Chondrocyte (in vitro differentiated cells): ENCODE results near the gene ZNF254. TPM values are rescaled to one million over a fixed set of nuclear protein-coding genes. Genes with fewer than 3 reads are reported as not detected.
A peak's percentile ranks its signal among the peaks of the same experiment; 100 is the strongest.
"Not testable (repeated sequence)": the region's sequence is repeated elsewhere in the genome, so short reads cannot be mapped to it uniquely, and the experiment has no call there.

Experiments used
- DNase-seq: peaks from one replicate; pipeline ENCODE4 v3.0.0; 2021; ENCODE audit warnings: mixed read lengths, low spot score
- H3K27ac Mint-ChIP-seq: one replicate; pipeline ENCODE4 v1.8.0; 2021; ENCODE audit warnings: mild to moderate bottlenecking, moderate library complexity, mixed read lengths; ENCODE audit not compliant: unreplicated experiment
- H3K27me3 Mint-ChIP-seq: 2 replicates; pipeline ENCODE4 v1.8.0; 2021; ENCODE audit warnings: low read depth, mixed read lengths
- H3K36me3 Mint-ChIP-seq: 2 replicates; pipeline ENCODE4 v1.8.0; 2021; ENCODE audit warnings: low read depth, mixed read lengths
- H3K4me1 Mint-ChIP-seq: 2 replicates; pipeline ENCODE4 v1.8.0; 2021; ENCODE audit warnings: low read depth, mild to moderate bottlenecking, mixed read lengths
- H3K4me3 Mint-ChIP-seq: one replicate; pipeline ENCODE4 v1.8.0; 2021; ENCODE audit warnings: mild to moderate bottlenecking, moderate library complexity, mixed read lengths; ENCODE audit not compliant: unreplicated experiment
- H3K9me3 Mint-ChIP-seq: 2 replicates; pipeline ENCODE4 v1.8.0; 2021; ENCODE audit warnings: low read depth, mixed read lengths
- CTCF ChIP-seq: fragments of 200-600 bp; sonication (generic); IDR thresholded peaks from 2 replicates; pipeline ENCODE4 v1.5.0; 2021; ENCODE audit warnings: antibody characterized with exemption, mild to moderate bottlenecking, moderate library complexity
- total RNA-seq: library from RNA; stranded (reverse); gene quantifications from 3 replicates; pipeline ENCODE4 v1.2.1, GENCODE V29; 2021

Gene ZNF254
- total RNA-seq, 1 donor from 2014 or later, result 13.1 TPM

DNA sequence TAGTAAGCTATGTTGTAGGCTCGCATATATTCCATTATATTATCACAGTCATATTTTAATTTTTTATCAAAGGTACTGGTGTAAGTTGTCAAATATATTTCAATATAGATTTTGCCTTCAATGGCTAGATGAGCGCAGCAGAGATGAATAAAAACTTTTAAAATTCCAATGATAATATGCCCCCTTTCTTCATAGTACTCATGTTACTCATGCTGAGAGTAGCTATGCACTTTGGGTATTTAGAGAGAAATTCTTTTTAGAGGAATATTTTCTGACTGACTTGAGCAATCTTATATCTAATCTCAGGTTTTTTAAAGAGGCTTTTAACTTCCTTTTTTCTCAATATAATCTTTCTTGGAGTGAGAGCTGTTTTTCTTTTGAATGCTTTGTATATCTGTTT, 11.4 kb downstream of the ZNF254 start:
- Mint-ChIP-seq H3K27ac (peak overlapping the region; percentile 88), H3K4me3 (peak overlapping the region; percentile 31), H3K4me1 (peaks cover 64% of the 10 kb centered on the region), H3K27me3 (no peaks in the 10 kb centered on the region), H3K9me3 (peaks cover 2% of the 10 kb centered on the region), H3K36me3 (peaks cover 5% of the 10 kb centered on the region)
- no peak for TF ChIP-seq CTCF
- no peak for DNase-seq

- no peak overlapping the region for H3K4me3 Mint-ChIP-seq
- no peak for DNase-seq
- H3K4me1 Mint-ChIP-seq, result peaks cover 59% of the 10 kb centered on the region
- H3K27me3 Mint-ChIP-seq, result no peaks in the 10 kb centered on the region
- peak overlapping the region; percentile 81 for H3K27ac Mint-ChIP-seq
- peaks cover 2% of the 10 kb centered on the region for H3K9me3 Mint-ChIP-seq
- H3K36me3 Mint-ChIP-seq, result peaks cover 6% of the 10 kb centered on the region
- no peak for TF ChIP-seq CTCF
Observed at GRCh38 chr19:24099829-24100228, 12.8 kb downstream of the ZNF254 start.

DNA sequence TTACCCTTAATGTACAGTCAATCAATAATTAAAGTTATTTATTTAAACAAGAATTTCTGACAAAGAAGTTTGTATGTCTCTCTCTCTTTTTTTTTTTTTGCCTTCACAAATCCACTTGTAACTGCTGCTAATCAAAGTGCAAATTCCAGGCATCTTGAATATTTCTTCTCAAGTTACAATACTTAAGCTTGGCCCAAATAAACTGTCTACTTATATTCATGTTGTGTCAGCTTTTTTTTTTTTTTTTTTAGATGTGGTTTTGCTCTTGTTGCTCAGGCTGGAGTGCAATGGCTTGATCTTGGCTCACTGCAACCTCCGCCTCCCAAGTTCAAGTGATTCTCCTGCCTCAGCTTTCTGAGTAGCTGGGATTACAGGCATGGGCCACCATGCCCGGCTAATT, 13.6 kb downstream of the ZNF254 start:
- DNase-seq, H3K9me3 Mint-ChIP-seq, H3K4me3 Mint-ChIP-seq, H3K27me3 Mint-ChIP-seq, H3K36me3 Mint-ChIP-seq: not testable (repeated sequence)
- Mint-ChIP-seq H3K27ac (peak overlapping the region; percentile 49), H3K4me1 (peaks cover 52% of the 10 kb centered on the region)

DNA sequence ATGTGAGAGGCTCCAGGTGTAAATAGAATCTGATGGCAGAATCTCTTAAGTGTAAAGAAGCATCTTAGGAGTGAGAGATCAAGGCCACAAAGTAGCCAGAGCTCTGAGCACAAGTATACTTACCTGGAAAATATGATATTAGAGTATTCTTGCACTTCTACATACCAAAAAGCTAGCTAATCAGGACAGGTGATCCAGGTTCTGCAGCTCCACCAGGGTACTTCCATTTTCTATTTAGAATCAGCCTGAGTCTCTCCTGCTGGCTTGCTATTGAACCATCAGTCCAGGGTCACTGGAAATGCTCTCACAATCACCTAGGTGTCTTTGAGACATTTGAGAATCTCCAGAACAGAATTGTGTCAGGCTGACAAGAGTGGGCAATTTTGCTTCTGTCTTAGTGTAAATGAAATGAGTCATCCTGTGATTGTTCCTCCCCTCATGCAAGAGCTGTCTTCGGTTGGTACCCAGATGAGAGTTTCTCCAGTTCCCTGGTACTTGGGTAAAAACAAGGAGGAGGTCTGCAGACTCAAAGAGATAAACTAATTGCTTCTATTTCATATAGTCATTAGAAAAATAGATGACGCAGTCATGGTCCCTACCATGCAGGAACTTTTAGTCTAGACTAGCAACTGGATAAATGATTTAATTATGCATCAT, 14.6 kb downstream of the ZNF254 start:
- H3K9me3 Mint-ChIP-seq, result no peaks in the 10 kb centered on the region
- peaks cover 42% of the 10 kb centered on the region for H3K4me1 Mint-ChIP-seq
- H3K27ac Mint-ChIP-seq, result no peak overlapping the region
- no peak for DNase-seq
- no peak overlapping the region for H3K4me3 Mint-ChIP-seq
- no peak for TF ChIP-seq CTCF
- H3K36me3 Mint-ChIP-seq, result peaks cover 9% of the 10 kb centered on the region
- no peaks in the 10 kb centered on the region for H3K27me3 Mint-ChIP-seq

DNA sequence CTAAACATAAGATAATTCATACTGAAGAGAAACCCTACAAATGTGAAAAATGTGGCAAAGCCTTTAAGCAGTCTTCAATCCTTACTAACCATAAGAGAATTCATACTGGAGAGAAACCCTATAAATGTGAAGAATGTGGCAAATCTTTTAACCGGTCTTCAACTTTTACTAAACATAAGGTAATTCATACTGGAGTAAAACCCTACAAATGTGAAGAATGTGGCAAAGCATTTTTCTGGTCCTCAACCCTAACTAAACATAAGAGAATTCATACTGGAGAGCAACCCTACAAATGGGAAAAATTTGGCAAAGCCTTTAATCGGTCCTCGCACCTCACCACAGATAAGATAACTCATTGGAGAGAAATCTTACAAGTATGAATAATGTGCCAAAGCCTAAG, 40.6 kb downstream of the ZNF254 start:
- H3K4me3 Mint-ChIP-seq, result no peak overlapping the region
- H3K27me3 Mint-ChIP-seq, result no peaks in the 10 kb centered on the region
- H3K4me1 Mint-ChIP-seq, result no peaks in the 10 kb centered on the region
- no peak for TF ChIP-seq CTCF
- DNase-seq, result no peak
- H3K36me3 Mint-ChIP-seq, result peaks cover 75% of the 10 kb centered on the region
- no peak overlapping the region for H3K27ac Mint-ChIP-seq
- H3K9me3 Mint-ChIP-seq, result peaks cover 67% of the 10 kb centered on the region

GRCh38 chr19:24140099-24140498, 53.1 kb downstream of the ZNF254 start:
- no peak for DNase-seq
- no peak for TF ChIP-seq CTCF
- Mint-ChIP-seq H3K9me3 (peaks cover 47% of the 10 kb centered on the region), H3K36me3 (peaks cover 50% of the 10 kb centered on the region), H3K4me3 (no peak overlapping the region), H3K27ac (no peak overlapping the region), H3K4me1 (no peaks in the 10 kb centered on the region), H3K27me3 (no peaks in the 10 kb centered on the region)
